Testis (tissue), 3 donors: Measurements from ENCODE around the gene CLDND2. TPM values are rescaled to one million over a fixed set of nuclear protein-coding genes. Genes with fewer than 3 reads are reported as not detected.
"Not testable (repeated sequence)": the region's sequence is repeated elsewhere in the genome, so short reads cannot be mapped to it uniquely, and the experiment has no call there.

Experiments used
- DNase-seq: peaks from one replicate; pipeline ENCODE4 v3.0.0-alpha.2; 2019
- H3K27ac ChIP-seq, 2 donors: fragments of 200-600 bp; sonication (generic); one replicate each; pipeline ENCODE4 v1.5.1; 2019
- H3K27me3 ChIP-seq: fragments of 200-600 bp; sonication (generic); one replicate; pipeline ENCODE4 v1.5.1; 2019
- H3K36me3 ChIP-seq: fragments of 200-600 bp; sonication (generic); one replicate; pipeline ENCODE4 v1.5.1; 2017; ENCODE audit warnings: low read depth; ENCODE audit errors: missing control alignments
- H3K4me1 ChIP-seq: fragments of 200-600 bp; sonication (generic); one replicate; pipeline ENCODE4 v1.5.1; 2019
- H3K4me3 ChIP-seq, 2 donors: fragments of 200-600 bp; sonication (generic); one replicate each; pipeline ENCODE4 v1.5.1; 2017 to 2019
- H3K9me3 ChIP-seq: fragments of 200-600 bp; sonication (generic); one replicate; pipeline ENCODE4 v1.5.1; 2017
- CTCF ChIP-seq, 3 experiments: fragments of 450-650 bp in 2 of 3; fragments of 200-600 bp in 1 of 3; sonication (generic) in 1 of 3; IDR thresholded peaks; one replicate each; pipeline ENCODE4 v1.5.1; 2016 to 2019; ENCODE audit warnings: antibody characterized with exemption in 3 of 3, mild to moderate bottlenecking in 2 of 3, moderate library complexity in 1 of 3
- POLR2A ChIP-seq: fragments of 450-650 bp; IDR thresholded peaks from one replicate; pipeline ENCODE4 v1.6.1; 2017; ENCODE audit warnings: antibody characterized with exemption, mild to moderate bottlenecking, moderate library complexity
- WGBS, 2 donors: methylation state at CpG; one replicate each; pipeline ENCODE4 v1.1.5; 2018; 5-methylcytosine and 5-hydroxymethylcytosine counted together
- intact Hi-C: fragments of 100-400 bp; cut with DNase I; formaldehyde crosslinking; loops from one replicate; pipeline ENCODE4 v1.15.1; 2023; ENCODE audit warnings: low total_unique reads
- polyA plus RNA-seq: library from polyadenylated mRNA; stranded (reverse); fragments of 350-450 nt; fragmentation: Illumina TruSeq; extraction: RNeasy Lipid Tissue Mini Kit (QIAGEN cat#74804); gene quantifications from one replicate; pipeline ENCODE4 v1.2.3, GENCODE V29; 2014; ENCODE audit warnings: low read depth, low replicate concordance; ENCODE audit not compliant: insufficient read depth
- total RNA-seq, 2 donors: library from RNA; depleted of rRNA; stranded (reverse); fragments of >200 nt; gene quantifications; one replicate each; pipeline ENCODE4 v1.2.3, GENCODE V29; 2016

CLDND2 gene
- total and polyA plus RNA-seq, 3 donors from 2014 or later: 10.0 to 41.2 (median 26.4) TPM

GRCh38 chr19:51410950-51411748, 42.3 kb upstream of the CLDND2 start:
- H3K27me3 ChIP-seq: no peaks in the 10 kb centered on the region
- TF ChIP-seq POLR2A (no peak), CTCF (IDR thresholded peaks at IDR 0.05) (no peak)
- no peaks in the 10 kb centered on the region for H3K4me1 ChIP-seq
- H3K9me3 ChIP-seq: no peaks in the 10 kb centered on the region
- H3K36me3 ChIP-seq: no peaks in the 10 kb centered on the region
- no peak overlapping the region for H3K4me3 ChIP-seq
- intact Hi-C loops: no loop called here
- 91 to 95% methylated on average over 15 of the region's 15 CpGs for WGBS, 2 donors
- no peak for DNase-seq
- H3K27ac ChIP-seq: no peak overlapping the region

DNA sequence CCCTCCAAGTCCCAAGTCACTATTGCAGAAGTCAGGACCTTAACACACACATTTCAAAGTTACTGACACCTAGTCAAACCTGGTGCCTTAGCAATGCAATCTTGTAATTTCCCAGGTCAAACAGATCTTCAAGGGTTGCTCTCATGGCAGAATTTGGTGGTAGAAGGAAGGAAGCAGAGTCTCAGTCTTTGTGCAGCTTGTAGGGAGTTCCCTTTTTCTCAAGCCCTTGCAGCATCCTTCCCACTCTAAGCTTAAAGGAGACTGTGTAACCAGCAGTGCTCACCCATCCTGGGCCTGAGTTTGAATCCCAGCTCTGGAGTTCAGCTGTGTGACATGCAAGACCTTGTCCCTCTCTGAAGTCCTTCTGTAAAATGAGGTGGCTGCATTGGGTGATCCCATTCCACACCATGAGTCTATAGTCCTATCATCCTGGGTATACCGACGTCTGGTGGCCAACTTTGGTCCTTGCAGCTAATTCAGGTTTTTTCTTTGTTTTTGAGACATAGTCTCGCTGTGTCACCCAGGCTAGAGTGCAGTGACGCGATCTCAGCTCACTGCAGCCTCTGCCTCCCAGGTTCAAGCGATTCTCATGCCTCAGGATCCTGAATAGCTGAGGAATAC, 38.8 kb upstream of the CLDND2 start:
- peak; percentile 60 for DNase-seq
- intact Hi-C loops: no loop called here
- no peaks in the 10 kb centered on the region for H3K36me3 ChIP-seq
- no peaks in the 10 kb centered on the region for H3K9me3 ChIP-seq
- 51 to 77% methylated on average over 6 of the region's 6 CpGs for WGBS, 2 donors
- no peaks in the 10 kb centered on the region for H3K4me1 ChIP-seq
- no peak for TF ChIP-seq POLR2A
- peak; percentile 15 to 48 (median 24) for TF ChIP-seq CTCF (IDR thresholded peaks at IDR 0.05)
- H3K27me3 ChIP-seq: no peaks in the 10 kb centered on the region
- H3K4me3 ChIP-seq: no peak overlapping the region
- H3K27ac ChIP-seq: no peak overlapping the region

- H3K9me3 ChIP-seq: no peaks in the 10 kb centered on the region
- DNase-seq: no peak
- no peaks in the 10 kb centered on the region for H3K4me1 ChIP-seq
- no peak overlapping the region for H3K27ac ChIP-seq
- TF ChIP-seq POLR2A (no peak), CTCF (IDR thresholded peaks at IDR 0.05) (no peak)
- intact Hi-C loops: no loop called here
- H3K27me3 ChIP-seq: no peaks in the 10 kb centered on the region
- H3K4me3 ChIP-seq: no peak overlapping the region
- no peaks in the 10 kb centered on the region for H3K36me3 ChIP-seq
- WGBS, 2 donors: 93 to 96% methylated on average over 9 of the region's 9 CpGs
Measured at GRCh38 chr19:51402117-51402516, 33.3 kb upstream of the CLDND2 start.

GRCh38 chr19:51399936-51400335, 31.1 kb upstream of the CLDND2 start:
- intact Hi-C loops: loop anchor here (5.0 kb wide), 1 partner anchor 653 kb away; no protein-coding TSS in a partner anchor
- WGBS, 2 donors: 87 to 97% methylated on average over 7 of the region's 7 CpGs
- not testable (repeated sequence) for H3K36me3 ChIP-seq, H3K4me3 ChIP-seq, DNase-seq, H3K9me3 ChIP-seq, H3K27ac ChIP-seq, H3K27me3 ChIP-seq, H3K4me1 ChIP-seq

GRCh38 chr19:51399231-51399630, 30.4 kb upstream of the CLDND2 start:
- 90 to 97% methylated on average over 5 of the region's 5 CpGs for WGBS, 2 donors
- H3K9me3 ChIP-seq: no peaks in the 10 kb centered on the region
- H3K4me1 ChIP-seq: no peaks in the 10 kb centered on the region
- no peak overlapping the region for H3K27ac ChIP-seq
- intact Hi-C loops: loop anchor here (5.0 kb wide), 1 partner anchor 652 kb away; no protein-coding TSS in a partner anchor
- no peak overlapping the region for H3K4me3 ChIP-seq
- TF ChIP-seq CTCF (IDR thresholded peaks at IDR 0.05) (no peak), POLR2A (no peak)
- H3K27me3 ChIP-seq: no peaks in the 10 kb centered on the region
- H3K36me3 ChIP-seq: no peaks in the 10 kb centered on the region
- DNase-seq: no peak
